NCI-H510A treated with DMSO at 0.1 percent for 48 hours (cell line): ENCODE measurements around the gene NOX5.

Experiments
- DNase-seq: peaks from one replicate; lab custom pipeline; 2025; lab: John Stamatoyannopoulos, UW

The NOX5 gene

GRCh38 chr15:69018951-69019350 lies 4.5 kb downstream of the NOX5 start:
- no peak for DNase-seq

- no peak for DNase-seq
These were observed 7.4 kb downstream of the NOX5 start for GRCh38 chr15:69021895-69022294.

GRCh38 chr15:69025320-69025719 lies 10.8 kb downstream of the NOX5 start:
- no peak for DNase-seq

- no peak for DNase-seq
These were observed 11.9 kb downstream of the NOX5 start for GRCh38 chr15:69026355-69026754.

- no peak for DNase-seq
These were observed 13.6 kb downstream of the NOX5 start for GRCh38 chr15:69027976-69028518.

- peak; percentile 7 for DNase-seq
These were observed 16.8 kb downstream of the NOX5 start for GRCh38 chr15:69031013-69032001.

GRCh38 chr15:69032031-69032430 lies 17.5 kb downstream of the NOX5 start:
- no peak for DNase-seq

- no peak for DNase-seq
These were observed 18.3 kb downstream of the NOX5 start for GRCh38 chr15:69032703-69033373.

GRCh38 chr15:69034352-69034751 lies 19.9 kb downstream of the NOX5 start:
- no peak for DNase-seq

- DNase-seq: peak; percentile 18
These were observed 20.9 kb downstream of the NOX5 start for GRCh38 chr15:69035205-69035917.

GRCh38 chr15:69035918-69036258 lies 21.4 kb downstream of the NOX5 start:
- DNase-seq: no peak

- no peak for DNase-seq
These were observed 22.3 kb downstream of the NOX5 start for GRCh38 chr15:69036826-69037225.

- DNase-seq: no peak
These were observed 23.0 kb downstream of the NOX5 start for GRCh38 chr15:69037482-69037881.

- DNase-seq: no peak
These were observed 23.5 kb downstream of the NOX5 start for GRCh38 chr15:69037977-69038376.

- DNase-seq: no peak
These were observed 24.0 kb downstream of the NOX5 start for GRCh38 chr15:69038508-69038907.

- DNase-seq: no peak
These were observed 25.2 kb downstream of the NOX5 start for GRCh38 chr15:69039516-69040225.

- no peak for DNase-seq
These were observed 28.0 kb downstream of the NOX5 start for GRCh38 chr15:69042531-69042930.

- DNase-seq: no peak
These were observed 31.3 kb downstream of the NOX5 start for GRCh38 chr15:69045802-69046201.

GRCh38 chr15:69046781-69047180 lies 32.3 kb downstream of the NOX5 start:
- DNase-seq: no peak

GRCh38 chr15:69049976-69050375 lies 35.5 kb downstream of the NOX5 start:
- DNase-seq: no peak

- no peak for DNase-seq
These were observed 40.8 kb downstream of the NOX5 start for GRCh38 chr15:69055251-69055650.

GRCh38 chr15:69056365-69056764 lies 41.9 kb downstream of the NOX5 start:
- DNase-seq: peak; percentile 1
